Activated CD8-positive, alpha-beta memory T cell treated with anti-CD3 and anti-CD28 coated beads, Interleukin-2, amount 50 U/mL, for 24 hours (primary cell): ENCODE data around the gene MYEOV.
A peak's percentile ranks its signal among the peaks of the same experiment; 100 is the strongest.

Source experiments
- DNase-seq: peaks from one replicate; pipeline ENCODE4 v3.0.0-alpha.2; 2020; ENCODE audit errors: extremely low read depth

MYEOV gene

DNA sequence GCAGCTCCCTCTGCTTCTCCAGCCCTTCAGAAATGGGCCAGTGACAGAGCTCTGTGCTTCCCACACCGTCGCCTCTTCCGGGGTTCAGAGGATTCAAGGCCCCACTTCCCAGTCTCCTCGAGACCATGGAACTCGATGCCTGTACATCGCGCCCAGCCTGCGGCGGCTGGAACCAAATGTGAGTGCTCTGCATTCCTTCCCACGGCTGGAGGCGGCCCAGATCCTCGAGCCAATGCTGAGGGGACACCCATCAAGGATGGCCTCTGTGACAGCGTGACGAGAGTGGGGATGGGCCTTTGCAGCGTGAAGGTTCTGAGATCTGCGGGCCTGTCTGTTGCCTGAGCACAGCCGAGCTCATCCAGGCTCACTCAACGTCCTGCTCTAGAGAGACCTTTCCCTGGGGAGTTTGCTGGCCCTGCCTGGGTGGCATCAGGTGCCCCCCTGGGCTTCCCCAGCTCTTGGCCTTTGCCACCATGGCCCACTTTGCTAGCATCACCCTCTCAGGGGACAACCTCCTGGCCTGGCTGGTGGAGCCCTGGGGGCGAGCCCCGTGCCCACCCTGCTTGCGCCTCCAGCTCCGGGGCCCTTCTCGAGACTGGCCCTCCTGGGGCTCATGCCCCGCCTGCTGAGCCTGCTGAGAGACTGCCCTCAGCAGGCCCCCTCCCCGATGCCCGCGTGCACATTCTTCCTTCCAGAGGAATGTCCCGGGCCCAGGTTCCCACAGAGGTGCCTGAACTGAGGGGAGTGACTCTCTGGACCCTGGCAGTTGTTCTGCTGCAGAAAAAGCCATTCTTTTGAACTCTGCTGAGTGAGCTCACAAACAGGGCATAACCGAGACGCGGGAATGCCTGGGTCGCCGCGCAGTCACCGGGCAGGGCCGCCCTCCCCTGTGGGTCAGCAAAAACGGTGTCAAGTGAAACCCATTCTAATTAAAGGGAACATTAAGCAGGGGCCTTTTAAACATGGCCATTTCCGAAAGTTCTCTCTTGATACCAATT, 7.3 kb upstream of the MYEOV start:
- DNase-seq: no peak

DNA sequence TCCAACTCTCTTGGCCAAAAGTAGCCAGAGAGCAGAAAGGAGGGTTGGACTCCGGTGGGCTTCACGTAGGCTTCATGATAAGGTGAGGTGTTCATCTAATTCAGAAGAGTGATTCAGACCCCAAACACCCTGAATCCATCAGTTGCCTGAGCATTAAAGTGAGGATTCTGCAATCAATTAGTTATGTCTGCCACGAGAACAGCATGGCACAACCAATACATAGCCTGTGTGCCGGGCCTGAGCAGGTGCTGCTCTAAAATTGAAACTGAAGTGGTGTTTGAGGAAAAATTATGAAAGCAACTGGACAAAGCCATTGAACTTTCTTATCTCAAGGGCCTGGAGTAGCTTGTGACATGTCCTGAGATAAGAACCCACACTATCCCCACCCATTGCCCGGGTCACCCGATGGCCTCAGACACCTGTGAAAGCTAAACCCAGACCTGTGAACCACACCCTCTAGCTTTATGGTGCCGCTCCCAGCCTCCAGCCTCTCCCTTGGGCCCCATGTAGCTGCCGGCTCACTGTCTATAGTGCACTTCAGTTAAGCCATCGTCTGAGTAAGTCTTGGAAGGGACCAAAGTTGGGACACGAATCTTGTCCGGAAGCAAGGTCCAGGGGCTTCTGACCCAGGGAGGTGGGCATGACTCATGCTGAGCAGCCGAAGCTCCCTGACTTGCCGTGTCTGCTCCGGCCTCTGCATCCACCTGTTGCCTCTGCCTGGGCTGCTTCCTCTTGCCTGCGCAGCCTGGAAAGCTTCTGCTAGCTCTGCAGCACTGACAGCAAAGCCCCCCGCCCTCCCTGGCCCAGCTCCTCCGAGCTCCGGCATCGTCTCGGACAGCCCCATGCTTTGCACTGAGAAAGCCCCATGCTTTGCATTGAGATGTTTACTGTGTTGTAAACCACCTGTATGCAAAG, 5.7 kb upstream of the MYEOV start:
- DNase-seq: no peak

DNA sequence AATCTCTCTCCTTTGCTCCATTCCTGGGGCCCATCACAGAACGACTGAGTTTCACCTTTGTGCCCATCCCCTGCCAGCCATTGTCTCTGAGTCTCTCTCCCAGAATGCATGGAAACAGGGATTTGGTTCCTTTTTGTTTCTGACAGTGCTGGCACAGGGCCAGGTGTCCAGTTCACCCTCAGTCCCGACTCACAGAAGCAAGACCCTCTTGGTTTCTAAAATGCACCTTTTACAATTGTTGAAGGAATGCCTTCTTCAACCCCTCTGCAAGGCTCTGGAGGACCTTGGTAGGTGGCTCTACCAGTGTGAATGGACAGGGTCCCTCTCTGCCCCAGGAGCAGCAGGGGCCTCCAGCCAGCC, 5.1 kb upstream of the MYEOV start:
- no peak for DNase-seq

DNA sequence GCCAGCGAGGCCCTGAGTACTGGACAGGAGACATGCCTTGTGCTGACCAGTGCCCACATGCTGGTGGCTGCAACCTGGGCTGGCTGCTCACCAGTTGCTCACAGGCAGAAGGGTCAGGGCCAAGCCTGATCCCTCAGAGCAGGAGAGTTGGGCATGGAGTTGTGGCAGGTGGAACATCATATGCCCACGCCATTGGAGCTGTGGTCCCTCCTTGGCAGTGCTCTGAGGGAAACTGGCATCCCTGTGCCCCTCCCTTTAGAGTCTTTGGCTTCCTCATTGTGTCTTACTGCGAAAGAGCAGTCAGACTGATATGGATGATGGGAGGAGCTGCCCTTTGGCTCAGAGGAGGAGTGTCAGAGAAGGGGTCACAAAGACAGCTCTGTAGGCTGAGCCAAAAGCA, 3.1 kb upstream of the MYEOV start:
- no peak for DNase-seq

DNA sequence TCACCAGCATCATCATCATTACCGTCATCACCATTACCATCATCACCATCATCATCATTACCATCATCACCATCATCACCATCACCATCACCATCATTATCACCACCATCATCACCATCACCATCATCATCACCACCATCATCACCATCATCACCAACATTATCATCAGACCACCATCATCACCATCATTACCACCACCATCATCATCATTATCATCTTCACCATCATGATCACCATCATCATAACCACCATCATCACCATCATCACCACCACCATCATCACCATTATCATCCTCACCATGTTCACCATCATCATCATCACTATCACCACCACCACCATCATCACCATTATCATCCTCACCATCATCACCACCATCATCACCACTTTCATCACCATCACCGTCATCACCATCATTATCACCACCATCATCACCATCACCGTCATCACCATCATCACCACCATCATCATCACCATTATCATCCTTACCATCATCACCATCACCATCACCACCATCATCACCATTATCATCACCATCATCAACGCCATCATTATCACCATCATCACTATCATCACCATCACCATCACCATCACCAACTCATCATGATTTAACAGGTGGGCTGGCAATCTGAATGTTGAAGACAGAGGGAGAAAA, 2.4 kb upstream of the MYEOV start:
- no peak for DNase-seq

DNA sequence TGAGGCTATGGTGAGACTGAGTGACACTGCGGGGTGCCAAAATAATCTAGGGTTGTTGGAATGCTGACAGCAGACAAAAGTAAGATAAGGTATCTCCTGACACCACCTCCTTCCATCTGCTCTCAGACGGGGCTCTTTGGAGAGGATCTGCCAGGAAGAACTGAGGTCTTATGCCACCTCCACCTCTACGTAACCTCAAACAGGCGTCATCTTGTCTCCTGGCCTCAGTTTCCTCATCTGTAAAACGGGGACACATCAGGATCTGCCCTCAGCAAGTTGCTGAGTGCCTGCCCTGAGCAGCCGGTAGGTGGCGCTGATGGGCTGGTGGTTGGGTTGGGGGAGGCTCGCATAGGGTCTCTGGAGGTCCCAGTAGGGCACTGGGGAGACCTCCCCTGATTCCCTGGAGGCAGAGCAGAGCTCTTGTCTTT, 1.7 kb upstream of the MYEOV start:
- DNase-seq: no peak

DNA sequence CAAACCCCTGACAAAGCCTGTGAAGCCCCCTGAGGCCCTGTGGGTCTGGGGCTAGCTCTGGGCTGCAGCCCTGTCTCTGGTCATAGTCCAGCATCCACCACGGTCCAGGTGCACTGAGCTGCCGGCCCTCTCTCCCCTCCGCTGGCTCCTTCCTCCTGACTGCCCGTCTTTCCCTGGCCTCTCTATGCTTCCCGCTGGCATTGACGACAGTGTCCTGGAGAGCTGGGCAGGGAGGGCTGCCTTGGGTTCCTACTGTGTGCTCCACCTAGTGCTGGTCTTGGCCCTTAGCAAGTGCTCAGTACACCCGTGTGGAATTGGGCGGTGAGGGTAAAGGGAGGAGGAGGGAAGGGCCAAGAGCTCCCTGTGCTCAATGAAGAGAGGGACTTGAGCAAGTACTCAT, 868 bp upstream of the MYEOV start:
- no peak for DNase-seq

DNA sequence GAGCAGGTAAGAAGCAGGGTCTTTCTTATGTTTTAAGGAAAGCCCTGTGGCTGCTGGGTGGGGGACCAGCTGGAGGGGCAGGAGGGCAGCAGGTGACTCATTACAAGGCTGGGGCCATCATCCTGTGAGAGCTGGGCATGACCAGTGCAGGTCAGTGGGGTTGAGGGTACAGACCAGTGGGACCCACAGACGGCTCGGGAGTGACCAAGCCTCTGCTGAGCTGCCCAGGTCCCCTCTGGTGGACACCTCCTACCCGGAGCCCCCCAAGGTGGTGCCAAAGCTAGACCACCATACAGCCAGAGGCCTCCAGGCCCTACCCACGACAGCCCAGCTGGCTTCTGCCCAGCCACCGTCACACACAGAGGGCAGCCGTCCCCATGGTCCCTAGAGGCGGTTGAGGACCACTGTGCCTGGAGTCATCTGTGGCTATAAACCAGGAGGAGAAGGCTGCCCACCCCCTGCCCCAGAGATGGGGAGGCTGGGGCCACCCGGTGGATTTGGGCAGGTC, 670 bp downstream of the MYEOV start:
- no peak for DNase-seq

DNA sequence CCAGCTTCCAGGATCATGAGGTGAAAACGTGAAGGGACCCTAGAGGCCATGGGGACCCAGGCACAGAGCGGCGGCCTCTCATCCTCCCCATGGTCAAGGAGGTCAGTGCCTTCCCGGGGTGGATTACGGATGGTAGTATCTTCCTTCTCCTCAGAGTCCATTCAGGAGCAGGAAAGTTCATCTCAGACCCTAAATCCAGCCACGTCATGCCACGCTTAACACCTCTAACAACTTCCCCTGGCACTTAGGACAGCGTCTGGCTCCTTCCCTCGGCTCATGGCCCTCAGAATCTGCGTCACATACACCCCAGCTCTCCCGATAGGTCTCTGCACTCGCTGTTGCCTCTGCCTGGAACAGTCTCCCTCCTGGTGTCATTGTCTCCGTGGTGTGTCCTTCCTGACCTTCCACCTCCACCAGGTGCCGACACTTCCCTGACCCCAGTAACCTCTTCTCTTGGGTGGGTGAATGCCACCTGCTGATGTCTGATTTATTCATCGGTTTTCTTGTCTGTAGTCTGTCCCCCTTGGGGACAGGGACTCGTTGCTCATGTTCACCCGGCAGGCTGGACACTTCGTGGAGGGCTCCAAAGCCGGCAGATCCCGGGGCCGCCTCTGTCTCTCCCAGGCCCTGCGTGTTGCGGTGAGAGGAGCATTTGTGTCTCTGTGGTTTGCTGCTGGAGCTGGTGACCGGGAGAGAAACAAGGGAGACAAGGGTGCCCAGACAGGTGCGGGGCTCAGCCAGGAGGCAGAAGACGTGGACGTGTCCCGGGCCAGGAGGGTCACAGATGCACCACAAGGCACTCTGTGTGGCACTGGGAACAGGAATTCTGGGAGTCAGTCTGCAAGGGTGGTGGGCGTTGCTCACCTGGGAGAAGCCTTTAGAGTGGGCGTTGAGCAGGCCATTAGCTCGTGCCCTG, 1.4 kb downstream of the MYEOV start:
- DNase-seq: no peak

DNA sequence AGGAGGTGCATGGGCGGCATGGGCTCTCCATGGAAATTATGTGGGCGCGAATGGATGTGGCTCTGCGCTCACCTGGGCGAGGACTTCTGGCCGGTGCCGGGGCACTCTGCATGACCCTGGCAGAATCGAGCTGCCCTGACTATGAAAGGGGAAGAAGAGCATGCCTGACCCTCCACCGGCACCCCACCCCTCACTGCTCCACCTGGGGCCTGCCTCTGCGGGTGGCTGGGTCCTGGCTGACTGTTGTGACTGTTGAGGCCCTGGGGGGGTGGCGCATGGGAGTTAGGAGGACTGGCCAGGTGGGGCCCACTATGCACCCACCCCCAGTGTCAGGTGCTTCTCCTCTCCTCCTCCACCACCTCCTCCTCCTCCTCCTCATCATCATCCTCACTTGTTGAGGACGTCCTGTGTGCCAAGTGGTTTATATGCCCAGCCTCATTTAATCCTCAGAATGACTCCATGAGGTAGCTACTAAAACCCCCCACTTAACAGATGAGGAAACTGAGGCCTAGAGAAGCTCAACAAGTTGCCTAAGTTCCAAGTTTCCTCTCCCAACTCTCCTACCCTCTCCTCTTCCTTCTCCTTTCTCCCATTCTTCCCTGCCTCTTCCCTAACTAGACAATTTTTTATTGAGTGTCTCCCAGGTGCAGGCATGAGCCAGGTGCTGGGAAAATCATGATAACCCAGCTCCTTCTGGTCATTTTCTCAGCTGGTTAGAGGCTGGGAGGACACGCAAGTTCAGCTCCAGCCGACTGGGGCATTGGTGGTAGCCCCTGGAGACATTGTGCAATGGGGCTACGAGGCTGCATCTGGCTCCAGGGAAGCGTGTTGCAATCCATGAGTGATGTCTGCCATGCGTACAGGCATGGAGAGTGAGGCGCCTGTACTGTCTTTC, 2.3 kb downstream of the MYEOV start:
- no peak for DNase-seq

DNA sequence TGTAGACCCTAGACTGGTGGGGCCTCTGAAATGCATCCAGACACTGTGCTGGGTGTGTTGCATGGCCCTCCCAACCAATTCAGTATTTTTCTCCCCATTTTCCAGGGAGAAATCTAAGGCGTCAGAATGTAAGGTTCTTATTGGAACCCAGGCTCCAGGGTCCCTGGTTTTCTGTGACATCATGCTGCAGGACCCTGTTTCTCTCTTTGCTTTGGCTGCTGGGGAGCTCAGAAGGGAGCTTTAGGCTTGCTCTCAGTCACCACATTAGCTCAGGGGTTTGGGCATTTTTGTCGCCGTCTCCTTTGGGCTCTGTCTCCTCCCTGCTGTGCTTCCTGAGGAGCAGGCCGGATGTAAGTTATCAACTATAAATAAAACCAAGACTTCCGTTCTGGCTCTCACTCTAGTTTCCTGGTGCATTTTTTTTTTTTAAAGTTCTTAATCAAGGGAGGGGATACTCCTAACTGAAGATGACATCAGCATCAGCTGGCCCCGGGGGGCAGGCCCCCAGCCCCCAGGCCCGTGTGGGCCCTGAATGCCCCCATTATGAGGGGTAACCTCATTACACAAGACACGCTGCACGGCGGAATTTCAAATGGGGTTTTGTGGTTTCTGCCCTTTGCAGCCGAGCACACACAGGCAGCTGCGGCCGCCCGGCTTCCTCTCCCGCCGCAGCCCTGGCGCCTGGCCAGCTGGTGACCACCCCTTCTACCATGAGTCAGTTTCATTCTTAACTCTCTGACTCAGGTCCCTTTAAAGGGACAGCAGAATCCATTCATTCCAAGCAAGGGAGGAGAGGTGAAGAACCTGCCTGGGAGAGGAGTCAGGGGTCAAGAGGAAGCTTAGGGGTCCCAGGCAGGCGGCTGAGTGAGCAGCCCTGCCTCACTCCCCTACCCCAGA, 3.2 kb downstream of the MYEOV start:
- DNase-seq: peak; percentile 71

DNA sequence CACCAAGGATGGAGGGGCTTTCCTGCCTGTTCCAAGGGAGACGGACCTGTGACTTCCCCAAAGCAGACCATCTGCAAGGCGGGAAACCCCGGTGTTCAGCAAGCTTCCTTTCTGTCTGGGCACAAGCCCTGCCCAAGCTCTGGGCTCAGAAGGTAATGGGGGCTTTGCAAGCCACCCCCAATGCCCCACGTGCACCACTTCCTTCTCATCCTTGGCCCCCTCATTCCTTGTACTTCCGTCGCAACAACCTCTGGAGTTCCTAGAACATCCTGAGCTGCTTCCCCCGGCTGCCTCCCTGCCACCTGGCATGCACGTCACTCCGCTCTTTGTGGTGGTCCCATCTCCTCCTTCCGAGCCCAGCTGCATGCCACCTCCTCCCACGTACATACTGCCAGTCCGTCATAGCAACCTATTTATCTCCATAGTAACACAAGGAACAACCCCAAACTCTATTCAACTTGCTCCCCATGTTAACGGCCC, 3.9 kb downstream of the MYEOV start:
- no peak for DNase-seq

DNA sequence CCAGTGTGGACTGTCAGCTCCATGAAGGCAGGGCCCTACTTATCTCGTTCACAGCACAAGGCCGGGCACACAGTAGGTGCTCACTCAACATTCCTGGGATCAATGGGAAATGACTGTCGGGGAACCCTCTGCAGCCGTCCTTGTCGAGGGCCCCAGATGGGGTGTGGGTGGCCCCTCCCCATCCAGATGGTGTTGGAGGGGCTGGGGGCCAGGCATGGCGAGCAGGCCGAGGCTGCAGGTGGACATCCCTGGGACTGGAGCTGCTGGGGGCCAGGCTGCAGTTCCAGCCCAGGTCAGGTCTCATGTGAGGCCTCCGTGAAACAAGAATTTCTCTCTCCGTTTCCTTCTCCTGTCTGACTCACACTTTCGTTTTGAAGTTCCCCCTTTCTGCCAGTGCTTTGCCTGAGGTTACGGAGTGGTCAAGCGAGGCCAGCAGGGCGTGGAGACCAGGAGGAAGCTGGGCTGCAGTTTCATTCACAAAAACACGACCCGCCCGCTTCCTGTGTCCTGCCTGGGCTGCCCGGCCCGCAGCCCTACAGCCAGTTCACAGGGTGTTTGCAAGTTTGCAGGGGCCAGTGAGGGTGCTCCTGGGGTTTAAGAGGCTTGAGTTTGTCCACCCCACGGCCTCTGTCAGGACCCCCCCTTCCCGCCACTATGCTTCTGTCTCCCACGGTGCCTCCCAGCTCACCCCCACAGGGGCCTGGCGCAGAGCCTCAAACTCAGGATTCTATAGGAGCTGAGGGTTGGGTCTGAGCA, 4.5 kb downstream of the MYEOV start:
- DNase-seq: no peak

DNA sequence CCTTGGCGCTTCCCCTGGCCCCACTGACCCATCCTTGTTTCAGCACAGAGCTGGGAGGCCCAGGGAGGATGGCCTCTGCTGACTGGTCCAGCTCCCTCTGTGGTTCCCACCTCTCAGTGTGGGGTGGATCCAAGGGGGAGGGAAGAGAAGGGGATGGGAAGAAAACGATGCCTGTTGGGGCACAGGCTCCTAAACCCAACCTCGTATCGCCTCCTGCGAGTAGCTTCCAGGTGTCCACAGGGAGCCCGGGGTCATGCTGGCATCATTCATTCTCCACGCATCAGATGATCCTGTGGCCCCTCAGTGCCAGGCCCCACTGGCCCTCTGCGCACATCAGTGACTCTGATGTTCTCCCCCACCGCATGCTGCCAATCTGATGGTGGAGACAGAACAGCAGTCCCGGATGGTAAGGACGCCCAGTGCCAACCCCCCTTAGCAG, 5.1 kb downstream of the MYEOV start:
- no peak for DNase-seq

DNA sequence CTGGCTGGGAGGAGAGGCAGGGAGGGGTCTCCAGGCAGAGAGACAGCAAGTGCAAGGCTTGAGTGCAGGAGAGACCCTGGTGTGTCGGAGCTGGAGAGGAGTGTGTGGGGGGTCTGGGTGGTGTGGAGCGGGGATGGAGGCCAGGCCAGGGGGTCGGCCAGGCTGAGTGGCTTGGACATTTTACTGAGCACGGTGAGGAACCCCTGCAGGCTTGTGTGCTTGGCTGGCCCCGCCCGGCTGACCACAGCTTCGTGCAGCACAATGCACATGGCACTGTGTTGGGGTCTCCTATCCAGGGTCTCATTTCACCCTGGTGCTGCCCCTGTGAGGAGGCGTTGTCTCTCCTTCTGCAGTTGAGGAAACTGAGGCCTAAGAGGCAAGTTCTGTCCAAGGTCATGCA, 5.6 kb downstream of the MYEOV start:
- DNase-seq: no peak

DNA sequence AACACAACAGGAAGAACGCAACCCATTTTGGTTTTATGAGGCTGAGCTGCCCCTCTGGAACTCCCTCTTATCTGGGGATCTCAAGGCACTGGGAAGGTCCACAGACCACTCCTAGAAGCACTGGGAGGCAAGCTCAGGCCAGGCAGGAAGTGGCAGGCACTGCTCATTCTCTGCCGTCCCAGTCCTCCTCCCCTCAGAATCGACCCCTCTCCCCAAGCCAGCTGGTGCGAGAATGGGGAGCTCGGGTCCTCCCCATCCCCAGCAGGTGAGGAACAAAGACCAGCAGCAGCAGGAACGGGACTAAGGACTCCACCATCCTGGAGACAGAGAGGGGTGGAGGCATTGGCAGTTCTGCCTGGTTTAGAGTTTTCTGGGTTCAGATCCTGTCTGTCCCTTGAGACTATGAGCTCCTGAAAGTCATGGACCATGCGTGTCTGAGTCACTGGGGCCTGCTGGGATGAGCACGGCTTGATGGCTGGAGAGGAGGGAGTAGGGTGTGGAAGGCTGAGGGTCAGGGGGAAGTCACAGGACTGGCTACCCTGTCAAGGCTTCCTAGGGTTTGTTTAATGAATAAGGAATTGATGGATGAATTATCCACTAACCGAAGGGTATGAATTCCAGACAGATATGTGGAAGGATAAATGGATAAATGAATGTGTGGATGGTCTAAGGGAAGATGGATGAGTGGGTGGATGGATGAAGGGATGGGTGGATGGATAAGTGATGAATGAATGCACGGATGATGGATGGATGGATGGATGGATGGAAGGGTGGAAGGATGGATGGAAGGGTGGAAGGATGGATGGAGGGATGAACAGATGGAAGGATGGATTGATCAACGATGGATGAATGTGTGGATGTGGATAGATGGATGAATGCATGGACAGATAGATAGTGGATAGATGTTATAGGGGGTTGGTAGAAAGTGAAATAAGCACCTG, 6.4 kb downstream of the MYEOV start:
- no peak for DNase-seq

DNA sequence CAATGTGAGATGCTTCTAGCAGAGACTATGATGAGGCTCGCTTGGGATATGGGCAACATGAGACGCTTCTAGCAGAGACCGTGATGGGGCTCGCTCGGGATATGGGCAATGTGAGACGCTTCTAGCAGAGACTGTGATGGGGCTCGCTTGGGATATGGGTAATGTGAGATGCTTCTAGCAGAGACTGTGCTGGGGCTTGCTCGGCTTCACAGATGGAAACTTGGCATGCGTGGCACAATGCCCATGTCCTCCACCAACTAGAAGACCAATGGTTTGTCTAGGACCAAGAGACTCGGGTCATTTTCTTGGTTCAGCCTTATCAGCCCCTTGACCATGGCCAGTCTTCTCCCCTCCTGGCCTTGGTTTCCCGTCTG, 7.1 kb downstream of the MYEOV start:
- no peak for DNase-seq
